SK-N-SH (cell line): ENCODE data around the gene MAG. TPM values are rescaled to one million over a fixed set of nuclear protein-coding genes. Genes with fewer than 3 reads are reported as not detected.

Source experiments
- CTCF ChIA-PET: fragments of 300-600, 350-600 bp; formaldehyde crosslinking; extraction: SDS; loops from one replicate; lab custom pipeline; 2021; lab: Yijun Ruan, JAX
- POLR2A ChIA-PET: fragments of 350-600 bp; sonication (Branson Sonifier 250); formaldehyde crosslinking; extraction: SDS; loops from one replicate; lab custom pipeline; 2020; ENCODE audit warnings: antibody characterized with exemption, inconsistent platforms; lab: Yijun Ruan, JAX
- DNase-seq: peaks from one replicate; pipeline ENCODE4 v3.0.0; 2012
- H2AFZ ChIP-seq: fragments of 200-600 bp; sonication (generic); 2 replicates; pipeline ENCODE4 v1.8.1; 2016; ENCODE audit warnings: antibody characterized with exemption, mild to moderate bottlenecking, low read depth
- H3F3A ChIP-seq: fragments of 200-600 bp; sonication (generic); replicated peaks from 2 replicates; pipeline ENCODE3; 2016; ENCODE audit warnings: antibody characterized with exemption, mild to moderate bottlenecking; ENCODE audit not compliant: insufficient read depth
- H3K27ac ChIP-seq, 2 experiments: fragments of 200-500 bp in 1 of 2; fragments of 200-600 bp in 1 of 2; sonication (Bioruptor generic) in 1 of 2; sonication (generic), shearing (Covaris generic) in 1 of 2; 2 replicates each; pipeline versions ENCODE4 v1.5.1 to v1.6.1; 2014 to 2016; ENCODE audit warnings: low read depth in 2 of 2, inconsistent platforms in 1 of 2, low read length in 1 of 2, mild to moderate bottlenecking in 1 of 2, mixed read lengths in 1 of 2
- H3K27me3 ChIP-seq: fragments of 200-600 bp; sonication (generic), shearing (Covaris generic); 2 replicates; pipeline ENCODE4 v1.6.1; 2016; ENCODE audit warnings: mixed run types; ENCODE audit not compliant: insufficient read depth
- H3K36me3 ChIP-seq, 2 experiments: fragments of 200-500 bp in 1 of 2; fragments of 200-600 bp in 1 of 2; sonication (Bioruptor generic) in 1 of 2; sonication (generic) in 1 of 2; replicated peaks in 1 of 2; 2 replicates each; pipeline versions ENCODE3 to v1.5.1; 2014 to 2016; ENCODE audit warnings: low read length in 1 of 2, mild to moderate bottlenecking in 1 of 2; ENCODE audit not compliant: insufficient read depth in 2 of 2, control insufficient read depth in 1 of 2
- H3K4me1 ChIP-seq, 2 experiments: fragments of 200-500 bp in 1 of 2; fragments of 200-600 bp in 1 of 2; sonication (Bioruptor generic) in 1 of 2; sonication (generic), shearing (Covaris generic) in 1 of 2; 2 replicates each; pipeline versions ENCODE4 v1.5.1 to v1.6.1; 2014 to 2016; ENCODE audit warnings: low read depth in 1 of 2, low read length in 1 of 2, mixed run types in 1 of 2; ENCODE audit not compliant: insufficient read depth in 2 of 2, control insufficient read depth in 1 of 2
- H3K4me2 ChIP-seq: fragments of 200-600 bp; sonication (generic), shearing (Covaris generic); 2 replicates; pipeline ENCODE4 v1.6.1; 2017; ENCODE audit warnings: mixed run types
- H3K4me3 ChIP-seq, 2 experiments: fragments of 200-500 bp in 1 of 2; fragments of 200-600 bp in 1 of 2; sonication (Bioruptor generic) in 1 of 2; sonication (generic), shearing (Covaris generic) in 1 of 2; 2 replicates each; pipeline versions ENCODE4 v1.5.1 to v1.8.1; 2014 to 2016; ENCODE audit warnings: low read depth in 2 of 2, inconsistent platforms in 1 of 2, low read length in 1 of 2, mild to moderate bottlenecking in 1 of 2, mixed read lengths in 1 of 2, moderate library complexity in 1 of 2
- H3K79me2 ChIP-seq: fragments of 200-600 bp; sonication (generic); 2 replicates; pipeline ENCODE4 v1.8.1; 2017; ENCODE audit warnings: mild to moderate bottlenecking; ENCODE audit not compliant: insufficient read depth
- H3K9ac ChIP-seq: fragments of 200-600 bp; sonication (generic); 2 replicates; pipeline ENCODE4 v1.6.1; 2017; ENCODE audit warnings: mixed run types
- H3K9me2 ChIP-seq: fragments of 200-600 bp; sonication (generic); 2 replicates; pipeline ENCODE4 v1.6.1; 2017; ENCODE audit warnings: mixed run types
- H3K9me3 ChIP-seq: fragments of 200-600 bp; sonication (generic); 2 replicates; pipeline ENCODE4 v1.6.1; 2017; ENCODE audit warnings: mixed run types, mild to moderate bottlenecking, moderate library complexity
- H4K20me1 ChIP-seq: fragments of 200-600 bp; sonication (generic); 2 replicates; pipeline ENCODE4 v1.6.1; 2017; ENCODE audit warnings: mild to moderate bottlenecking, mixed run types; ENCODE audit not compliant: insufficient read depth
- FOXJ3 ChIP-seq: sonication (generic); formaldehyde crosslinking; IDR thresholded peaks from 2 replicates; pipeline ENCODE4 v1.5.1; 2020; ENCODE audit warnings: mild to moderate bottlenecking, missing genetic modification reagents
- FOXM1 ChIP-seq: IDR thresholded peaks from 2 replicates; pipeline ENCODE4 v1.4.0; 2012; ENCODE audit warnings: low read depth, mild to moderate bottlenecking
- GABPA ChIP-seq: IDR thresholded peaks from 2 replicates; pipeline ENCODE4 v1.4.0; 2012; ENCODE audit warnings: low read depth, mild to moderate bottlenecking
- JUND ChIP-seq: IDR thresholded peaks from 2 replicates; pipeline ENCODE4 v1.4.0; 2012
- MXI1 ChIP-seq: IDR thresholded peaks from 2 replicates; pipeline ENCODE4 v1.6.1; 2012; ENCODE audit warnings: mild to moderate bottlenecking, low read depth, low read length, improper control_type of control experiment
- NFIC ChIP-seq: IDR thresholded peaks from 2 replicates; pipeline ENCODE4 v1.4.0; 2012; ENCODE audit warnings: borderline replicate concordance
- POLR2AphosphoS5 ChIP-seq: IDR thresholded peaks from 2 replicates; pipeline ENCODE4 v1.6.1; 2012; ENCODE audit warnings: low read depth, low read length
- RAD21 ChIP-seq: IDR thresholded peaks from 2 replicates; pipeline ENCODE4 v1.6.1; 2012; ENCODE audit warnings: mild to moderate bottlenecking, low read length
- RFX5 ChIP-seq: IDR thresholded peaks from 2 replicates; pipeline ENCODE4 v1.6.1; 2012; ENCODE audit warnings: mild to moderate bottlenecking, improper control_type of control experiment, low read length
- TCF12 ChIP-seq: IDR thresholded peaks from 2 replicates; pipeline ENCODE4 v1.4.0; 2012
- YY1 ChIP-seq: IDR thresholded peaks from 2 replicates; pipeline ENCODE4 v1.4.0; 2012; ENCODE audit warnings: low read depth, mild to moderate bottlenecking
- WGBS: methylation state at CpG from one replicate; pipeline ENCODE4 v1.1.6; 2017; ENCODE audit warnings: low lambda C conversion rate; 5-methylcytosine and 5-hydroxymethylcytosine counted together
- polyA plus RNA-seq, 3 experiments: library from polyadenylated mRNA; depleted of rRNA; stranded (reverse); fragments of >200 nt; gene quantifications; 2 replicates each; pipeline ENCODE4 v1.2.3, GENCODE V29; 2012
- TF ChIP-seq, protein P1 (sequence below): fragments of 200-600 bp; sonication (generic); IDR thresholded peaks from 2 replicates; pipeline ENCODE4 v1.6.1; 2017; ENCODE audit warnings: antibody characterized with exemption, mild to moderate bottlenecking, moderate library complexity
- TF ChIP-seq, protein P2 (sequence below): IDR thresholded peaks from 2 replicates; pipeline ENCODE4 v1.4.0; 2012; ENCODE audit warnings: low read depth, borderline replicate concordance
- TF ChIP-seq, protein P3 (sequence below): IDR thresholded peaks from 2 replicates; pipeline ENCODE4; 2012
- TF ChIP-seq, protein P4 (sequence below): fragments of 150-350 bp; IDR thresholded peaks from 2 replicates; pipeline ENCODE4 v1.6.1; 2016; ENCODE audit warnings: mild to moderate bottlenecking, low read depth, low read length

Gene MAG
- polyA plus RNA-seq, 1 of the 3 experiments (the other 2 are of a cell fraction), result not detected

DNA sequence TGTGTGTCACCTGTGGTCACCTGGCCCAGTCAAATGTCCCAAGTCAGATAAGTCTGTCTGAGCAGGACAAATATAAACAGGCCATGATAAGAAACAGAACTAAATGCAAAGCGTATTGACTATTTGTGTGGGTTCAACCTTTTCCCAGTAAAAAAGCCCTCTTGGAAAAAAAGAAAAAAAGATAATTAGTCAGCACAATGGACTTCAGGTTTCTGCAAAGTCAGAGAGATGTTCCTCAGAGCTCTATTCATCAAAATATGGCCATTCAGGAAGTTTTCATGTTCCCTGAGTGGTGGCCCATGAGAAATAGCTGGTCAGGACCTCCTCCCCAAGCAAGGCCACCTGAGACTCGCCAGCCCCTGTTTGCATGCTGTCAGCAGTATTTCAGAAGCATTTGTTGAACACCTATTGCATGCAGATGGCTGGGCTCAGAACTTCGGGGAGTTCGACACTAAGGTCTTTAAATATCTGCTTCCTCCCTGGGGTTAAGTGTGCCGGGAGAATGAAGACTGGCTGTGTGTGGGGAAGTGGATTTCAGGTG is 69.0 kb downstream of the MAG start (continued):
- TF ChIP-seq NFIC (no peak), FOXJ3 (CRISPR knock-in tag) (no peak), RAD21 (no peak), MXI1 (no peak), YY1 (no peak), GABPA (no peak)
- TF ChIP-seq, protein P1, sequence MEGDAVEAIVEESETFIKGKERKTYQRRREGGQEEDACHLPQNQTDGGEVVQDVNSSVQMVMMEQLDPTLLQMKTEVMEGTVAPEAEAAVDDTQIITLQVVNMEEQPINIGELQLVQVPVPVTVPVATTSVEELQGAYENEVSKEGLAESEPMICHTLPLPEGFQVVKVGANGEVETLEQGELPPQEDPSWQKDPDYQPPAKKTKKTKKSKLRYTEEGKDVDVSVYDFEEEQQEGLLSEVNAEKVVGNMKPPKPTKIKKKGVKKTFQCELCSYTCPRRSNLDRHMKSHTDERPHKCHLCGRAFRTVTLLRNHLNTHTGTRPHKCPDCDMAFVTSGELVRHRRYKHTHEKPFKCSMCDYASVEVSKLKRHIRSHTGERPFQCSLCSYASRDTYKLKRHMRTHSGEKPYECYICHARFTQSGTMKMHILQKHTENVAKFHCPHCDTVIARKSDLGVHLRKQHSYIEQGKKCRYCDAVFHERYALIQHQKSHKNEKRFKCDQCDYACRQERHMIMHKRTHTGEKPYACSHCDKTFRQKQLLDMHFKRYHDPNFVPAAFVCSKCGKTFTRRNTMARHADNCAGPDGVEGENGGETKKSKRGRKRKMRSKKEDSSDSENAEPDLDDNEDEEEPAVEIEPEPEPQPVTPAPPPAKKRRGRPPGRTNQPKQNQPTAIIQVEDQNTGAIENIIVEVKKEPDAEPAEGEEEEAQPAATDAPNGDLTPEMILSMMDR, result no peak
- TF ChIP-seq, protein P2, sequence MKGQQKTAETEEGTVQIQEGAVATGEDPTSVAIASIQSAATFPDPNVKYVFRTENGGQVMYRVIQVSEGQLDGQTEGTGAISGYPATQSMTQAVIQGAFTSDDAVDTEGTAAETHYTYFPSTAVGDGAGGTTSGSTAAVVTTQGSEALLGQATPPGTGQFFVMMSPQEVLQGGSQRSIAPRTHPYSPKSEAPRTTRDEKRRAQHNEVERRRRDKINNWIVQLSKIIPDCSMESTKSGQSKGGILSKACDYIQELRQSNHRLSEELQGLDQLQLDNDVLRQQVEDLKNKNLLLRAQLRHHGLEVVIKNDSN, result no peak
- TF ChIP-seq, protein P3, sequence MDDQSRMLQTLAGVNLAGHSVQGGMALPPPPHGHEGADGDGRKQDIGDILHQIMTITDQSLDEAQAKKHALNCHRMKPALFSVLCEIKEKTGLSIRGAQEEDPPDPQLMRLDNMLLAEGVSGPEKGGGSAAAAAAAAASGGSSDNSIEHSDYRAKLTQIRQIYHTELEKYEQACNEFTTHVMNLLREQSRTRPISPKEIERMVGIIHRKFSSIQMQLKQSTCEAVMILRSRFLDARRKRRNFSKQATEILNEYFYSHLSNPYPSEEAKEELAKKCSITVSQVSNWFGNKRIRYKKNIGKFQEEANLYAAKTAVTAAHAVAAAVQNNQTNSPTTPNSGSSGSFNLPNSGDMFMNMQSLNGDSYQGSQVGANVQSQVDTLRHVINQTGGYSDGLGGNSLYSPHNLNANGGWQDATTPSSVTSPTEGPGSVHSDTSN, result no peak

DNA sequence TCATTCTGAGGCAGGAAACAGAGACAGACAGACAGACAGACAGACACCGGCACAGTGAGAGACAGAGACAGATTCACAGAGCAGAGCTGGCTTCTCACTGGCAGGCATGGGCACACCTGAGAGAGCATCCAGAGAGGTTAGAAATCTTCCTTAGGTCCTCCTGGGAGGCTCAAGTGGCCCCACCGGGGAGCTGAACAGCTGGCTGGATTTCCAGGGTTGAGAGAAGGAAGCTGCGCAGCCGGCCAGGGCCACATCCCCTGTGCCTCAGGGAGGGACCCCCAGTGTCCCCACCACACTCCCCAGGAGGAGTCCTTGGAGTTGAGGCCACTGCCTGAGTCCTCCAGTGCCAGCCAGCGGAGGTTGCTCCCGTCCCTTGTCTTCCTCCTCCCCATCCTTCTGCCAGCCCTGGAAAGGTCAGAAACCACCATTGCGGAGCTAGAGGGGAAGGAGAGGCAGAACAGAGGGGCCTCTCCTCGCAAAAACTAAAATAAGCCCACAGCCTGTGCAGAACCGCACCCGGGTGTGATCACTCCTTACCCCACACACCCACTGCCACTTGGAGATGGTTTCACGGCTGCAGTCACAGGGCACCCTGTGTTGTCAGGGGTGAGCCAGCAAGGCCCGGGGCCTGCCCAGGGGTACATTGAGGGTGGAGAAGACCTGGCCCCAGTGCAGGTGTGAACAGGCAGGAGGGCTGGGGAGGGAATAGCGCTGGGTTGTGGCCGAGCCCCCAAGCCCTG is 70.5 kb downstream of the MAG start:
- ChIA-PET CTCF (interaction anchor here (2.2 kb wide), 1 partner anchor 10 kb away, joined by 8 read pairs; no protein-coding TSS in a partner anchor), POLR2A (no interaction called here)
- no peaks in the 10 kb centered on the region for H4K20me1 ChIP-seq
- no peaks in the 10 kb centered on the region for H3K9me3 ChIP-seq
- H3K27ac ChIP-seq, result no peak overlapping the region
- no peak for DNase-seq
- H2AFZ ChIP-seq, result no peak overlapping the region
- no peaks in the 10 kb centered on the region for H3F3A ChIP-seq
- no peaks in the 10 kb centered on the region for H3K9me2 ChIP-seq
- 14% methylated on average over 12 of the region's 14 CpGs for WGBS
- H3K4me1 ChIP-seq, result peaks cover 0 to 10% of the 10 kb centered on the region in 2 experiments; a peak in 1 of 4 replicates
- H3K27me3 ChIP-seq, result peaks cover 61% of the 10 kb centered on the region
- H3K79me2 ChIP-seq, result no peaks in the 10 kb centered on the region
- H3K9ac ChIP-seq, result no peak overlapping the region
- H3K36me3 ChIP-seq, result no peaks in the 10 kb centered on the region
- no peak overlapping the region for H3K4me3 ChIP-seq
- TF ChIP-seq, protein P4, sequence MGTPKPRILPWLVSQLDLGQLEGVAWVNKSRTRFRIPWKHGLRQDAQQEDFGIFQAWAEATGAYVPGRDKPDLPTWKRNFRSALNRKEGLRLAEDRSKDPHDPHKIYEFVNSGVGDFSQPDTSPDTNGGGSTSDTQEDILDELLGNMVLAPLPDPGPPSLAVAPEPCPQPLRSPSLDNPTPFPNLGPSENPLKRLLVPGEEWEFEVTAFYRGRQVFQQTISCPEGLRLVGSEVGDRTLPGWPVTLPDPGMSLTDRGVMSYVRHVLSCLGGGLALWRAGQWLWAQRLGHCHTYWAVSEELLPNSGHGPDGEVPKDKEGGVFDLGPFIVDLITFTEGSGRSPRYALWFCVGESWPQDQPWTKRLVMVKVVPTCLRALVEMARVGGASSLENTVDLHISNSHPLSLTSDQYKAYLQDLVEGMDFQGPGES, result no peak
- TF ChIP-seq RFX5 (no peak), YY1 (no peak), JUND (no peak), FOXM1 (no peak), POLR2AphosphoS5 (no peak), TCF12 (no peak)
- H3K4me2 ChIP-seq, result no peak overlapping the region
